A549 (cell line): Measurements from ENCODE around the gene NASP. TPM values are rescaled to one million over a fixed set of nuclear protein-coding genes. Genes with fewer than 3 reads are reported as not detected.

Source experiments
- ATAC-seq, 2 experiments: fragments of 200-7000 bp in 1 of 2; fragments of >200 bp in 1 of 2; cut with Nextera tagmentation in 1 of 2; cut with Tn5 transposase in 1 of 2; 3 replicates each; pipeline versions ENCODE4 v1.8.0 to v1.9.1; 2018 to 2020; ENCODE audit warnings: mild to moderate bottlenecking in 1 of 2, moderate library complexity in 1 of 2
- CTCF ChIA-PET: fragments of 300-600 bp; sonication (Branson Sonifier 250); formaldehyde crosslinking; extraction: SDS; loops from one replicate; lab custom pipeline; 2021; ENCODE audit warnings: antibody characterized with exemption, inconsistent platforms; lab: Yijun Ruan, JAX
- POLR2A ChIA-PET: fragments of 350-600 bp; formaldehyde crosslinking; extraction: SDS; loops from one replicate; lab custom pipeline; 2021; ENCODE audit warnings: antibody characterized with exemption, inconsistent platforms; lab: Yijun Ruan, JAX
- DNase-seq, 2 experiments: peaks; one replicate each; pipeline versions ENCODE4 v3.0.0 to v3.0.0-alpha.2; 2011 to 2016; ENCODE audit warnings: low read depth in 1 of 2, low spot score in 1 of 2
- FAIRE-seq: peaks from 2 replicates; lab custom pipeline; 2011; peaks lifted over from hg19 to GRCh38; lab: Jason Lieb, UNC
- H3K27ac ChIP-seq, 2 experiments: fragments of >200 bp; sonication (Bioruptor Twin); formaldehyde crosslinking; 3 replicates each; pipeline ENCODE4 v1.5.1; 2016 to 2017
- H3K4me1 ChIP-seq: fragments of >200 bp; sonication (Bioruptor Twin); formaldehyde crosslinking; 3 replicates; pipeline ENCODE4 v1.6.1; 2016
- H3K4me2 ChIP-seq: fragments of >200 bp; sonication (Bioruptor Twin); formaldehyde crosslinking; 3 replicates; pipeline ENCODE4 v1.6.1; 2016
- H3K4me3 ChIP-seq: fragments of >200 bp; sonication (Bioruptor Twin); formaldehyde crosslinking; 3 replicates; pipeline ENCODE4 v1.5.1; 2016
- H3K9me3 ChIP-seq: fragments of >200 bp; sonication (Bioruptor Twin); formaldehyde crosslinking; 3 replicates; pipeline ENCODE4 v1.6.1; 2016
- CEBPB ChIP-seq, 2 experiments: fragments of >200 bp in 1 of 2; sonication (Bioruptor Twin) in 1 of 2; formaldehyde crosslinking in 1 of 2; IDR thresholded peaks; 2 replicates each; pipeline ENCODE4 v1.6.1; 2012 to 2016
- CHD2 ChIP-seq: fragments of 150-350 bp; IDR thresholded peaks from 2 replicates; pipeline ENCODE4 v1.6.1; 2014; ENCODE audit warnings: low read length; ENCODE audit not compliant: partially characterized antibody
- CHD4 ChIP-seq: fragments of 200-600 bp; sonication (generic); IDR thresholded peaks from 2 replicates; pipeline ENCODE4 v1.6.1; 2016; ENCODE audit warnings: antibody characterized with exemption, mild to moderate bottlenecking, borderline replicate concordance
- FOSB ChIP-seq: fragments of 250-450 bp; sonication (Bioruptor Pico); IDR thresholded peaks from 2 replicates; pipeline ENCODE4 v1.5.0; 2020; ENCODE audit warnings: mild to moderate bottlenecking, moderate library complexity
- GATA3 ChIP-seq: IDR thresholded peaks from 2 replicates; pipeline ENCODE4 v1.6.1; 2012; ENCODE audit warnings: borderline replicate concordance
- HEYL ChIP-seq: fragments of 250-450 bp; sonication (Bioruptor Pico); IDR thresholded peaks from 2 replicates; pipeline ENCODE4 v1.8.0; 2021; ENCODE audit warnings: mild to moderate bottlenecking, moderate library complexity
- HOXB13 ChIP-seq: fragments of 250-450 bp; sonication (Bioruptor Pico); IDR thresholded peaks from 2 replicates; pipeline ENCODE4 v1.5.0; 2020; ENCODE audit warnings: low read depth, mild to moderate bottlenecking, moderate library complexity
- HOXB5 ChIP-seq: fragments of 250-450 bp; sonication (Bioruptor Pico); IDR thresholded peaks from 2 replicates; pipeline ENCODE4 v1.5.0; 2020; ENCODE audit warnings: mild to moderate bottlenecking, moderate library complexity
- JUN ChIP-seq, 2 experiments: fragments of >200 bp; sonication (Bioruptor Twin); formaldehyde crosslinking; IDR thresholded peaks; 2 replicates in 1 of 2; 3 replicates in 1 of 2; pipeline ENCODE4 v1.6.1; 2016 to 2017
- JUNB ChIP-seq: fragments of >200 bp; sonication (Bioruptor Twin); formaldehyde crosslinking; IDR thresholded peaks from 2 replicates; pipeline ENCODE4 v1.6.1; 2016
- KDM5A ChIP-seq: fragments of 200-600 bp; sonication (generic); IDR thresholded peaks from 2 replicates; pipeline ENCODE4 v1.6.1; 2016; ENCODE audit warnings: antibody characterized with exemption, mild to moderate bottlenecking
- MAFK ChIP-seq: fragments of 450-650 bp; IDR thresholded peaks from 2 replicates; pipeline ENCODE4 v1.6.1; 2014; ENCODE audit not compliant: partially characterized antibody
- NPAS2 ChIP-seq: fragments of 250-450 bp; sonication (Bioruptor Pico); IDR thresholded peaks from 2 replicates; pipeline ENCODE4 v1.8.0; 2022; ENCODE audit warnings: mild to moderate bottlenecking, moderate library complexity, borderline replicate concordance
- NR3C1 ChIP-seq: fragments of >200 bp; sonication (Bioruptor Twin); formaldehyde crosslinking; IDR thresholded peaks from 3 replicates; pipeline ENCODE4 v1.6.1; 2017
- POLR2A ChIP-seq: IDR thresholded peaks from 2 replicates; pipeline ENCODE4 v1.6.1; 2012; ENCODE audit warnings: mild to moderate bottlenecking, low read length
- RARB ChIP-seq: fragments of 250-450 bp; sonication (Bioruptor Pico); IDR thresholded peaks from 2 replicates; pipeline ENCODE4 v1.8.0; 2021; ENCODE audit warnings: mild to moderate bottlenecking, moderate library complexity
- RFX5 ChIP-seq: fragments of 450-650 bp; IDR thresholded peaks from 2 replicates; pipeline ENCODE4 v1.7.1; 2014; ENCODE audit warnings: antibody characterized with exemption, mild to moderate bottlenecking, moderate library complexity
- SMC3 ChIP-seq: fragments of >200 bp; sonication (Bioruptor Twin); formaldehyde crosslinking; IDR thresholded peaks from 3 replicates; pipeline ENCODE4 v1.6.1; 2018; ENCODE audit warnings: inconsistent platforms
- TP53 ChIP-seq: fragments of 250-450 bp; sonication (Bioruptor Pico); IDR thresholded peaks from 2 replicates; pipeline ENCODE4 v1.5.0; 2021; ENCODE audit warnings: mild to moderate bottlenecking, moderate library complexity
- ZC3H11A ChIP-seq: fragments of 450-650 bp; IDR thresholded peaks from 2 replicates; pipeline ENCODE4 v1.6.1; 2014; ENCODE audit warnings: antibody characterized with exemption, mild to moderate bottlenecking
- ZFP36 ChIP-seq: fragments of 450-650 bp; IDR thresholded peaks from 2 replicates; pipeline ENCODE4 v1.6.1; 2014; ENCODE audit warnings: borderline replicate concordance; ENCODE audit not compliant: partially characterized antibody
- ZNF302 ChIP-seq: fragments of 250-450 bp; sonication (Bioruptor Pico); IDR thresholded peaks from 2 replicates; pipeline ENCODE4 v1.9.0; 2021; ENCODE audit warnings: inconsistent platforms, mild to moderate bottlenecking, moderate library complexity
- WGBS: methylation state at CpG from one replicate; pipeline ENCODE4 v1.1.6; 2017; ENCODE audit errors: missing lambda C conversion rate; 5-methylcytosine and 5-hydroxymethylcytosine counted together
- polyA plus RNA-seq, 4 experiments: library from polyadenylated mRNA; depleted of rRNA in 3 of 4; stranded (reverse); fragments of >200 nt; fragmentation: RNase III in 1 of 4; extraction: RNeasy Plus Mini Kit Qiagen cat#74134 plus additional on column Dnase treatment in 1 of 4; gene quantifications; 2 replicates in 3 of 4; 3 replicates in 1 of 4; pipeline ENCODE4 v1.2.3, GENCODE V29; 2011 to 2017
- TF ChIP-seq, protein P1 (sequence below): fragments of >200 bp; sonication (Bioruptor Twin); formaldehyde crosslinking; IDR thresholded peaks from 3 replicates; pipeline ENCODE4 v1.5.1; 2016
- TF ChIP-seq, protein P2 (sequence below): fragments of >200 bp; sonication (Bioruptor Twin); formaldehyde crosslinking; IDR thresholded peaks from 2 replicates; pipeline ENCODE4 v1.6.1; 2016
- TF ChIP-seq, protein P3 (sequence below): IDR thresholded peaks from 2 replicates; pipeline ENCODE4 v1.6.1; 2012
- TF ChIP-seq, protein P4 (sequence below): IDR thresholded peaks from 2 replicates; pipeline ENCODE4 v1.6.1; 2012
- TF ChIP-seq, protein P5 (sequence below): fragments of 250-450 bp; sonication (Bioruptor Pico); IDR thresholded peaks from 2 replicates; pipeline ENCODE4 v1.5.0; 2020; ENCODE audit warnings: low read depth, mild to moderate bottlenecking, moderate library complexity
- TF ChIP-seq, protein P6 (sequence below): fragments of 450-650 bp; IDR thresholded peaks from 2 replicates; pipeline ENCODE4 v1.6.1; 2014; ENCODE audit warnings: antibody characterized with exemption

Gene NASP
- polyA plus RNA-seq, 2 of the 4 experiments (the other 2 are of a cell fraction), result 139 to 272 TPM

DNA sequence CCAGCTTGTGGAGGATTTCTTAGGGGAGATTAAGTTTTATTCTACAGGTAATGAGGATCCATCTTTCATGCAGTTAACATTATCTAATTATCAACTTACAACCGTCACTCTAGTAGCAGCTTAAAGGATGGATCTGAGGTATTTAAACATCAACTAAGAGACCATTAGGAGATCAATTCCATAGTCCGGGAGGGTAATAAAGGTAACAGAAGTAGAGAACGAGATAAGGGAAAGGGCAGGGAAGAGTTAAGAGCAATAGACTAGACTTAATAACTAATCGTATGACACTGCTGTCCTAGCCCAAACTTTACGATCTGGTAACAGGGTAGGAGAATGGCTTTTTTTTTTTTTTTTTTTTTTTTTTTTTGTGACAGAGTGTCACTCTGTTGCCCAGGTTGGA, 59.5 kb downstream of the NASP start (continued):
- TF ChIP-seq GATA3 (no peak), RARB (CRISPR knock-in tag) (no peak)

DNA sequence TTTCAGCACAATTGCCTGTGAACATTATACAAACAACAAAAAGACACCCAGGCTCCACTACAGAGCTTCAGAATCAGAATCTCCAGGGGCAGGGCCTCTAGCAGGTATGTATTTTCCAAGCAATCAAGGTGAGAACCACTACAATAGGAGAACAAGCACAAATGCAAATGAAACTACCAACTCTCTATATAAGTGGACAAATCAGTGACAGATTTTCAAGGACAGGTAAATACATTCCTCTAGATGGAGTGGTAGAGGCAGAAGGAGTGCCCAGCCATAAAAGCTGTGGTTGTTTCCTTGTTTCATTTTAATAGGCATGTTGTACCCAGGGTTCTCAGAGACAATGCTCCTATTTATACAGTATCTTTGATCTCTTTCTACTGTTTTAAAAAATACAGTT, 60.1 kb downstream of the NASP start:
- ChIA-PET CTCF (interaction anchor here (1.7 to 1.8 kb wide), 3 partner anchors 9 to 27 kb away, joined by 4 to 5 read pairs (median 4); no protein-coding TSS in a partner anchor), POLR2A (no interaction called here)
- TF ChIP-seq JUNB (no peak), MAFK (no peak), ZC3H11A (no peak), HEYL (no peak)
- TF ChIP-seq, protein P1, sequence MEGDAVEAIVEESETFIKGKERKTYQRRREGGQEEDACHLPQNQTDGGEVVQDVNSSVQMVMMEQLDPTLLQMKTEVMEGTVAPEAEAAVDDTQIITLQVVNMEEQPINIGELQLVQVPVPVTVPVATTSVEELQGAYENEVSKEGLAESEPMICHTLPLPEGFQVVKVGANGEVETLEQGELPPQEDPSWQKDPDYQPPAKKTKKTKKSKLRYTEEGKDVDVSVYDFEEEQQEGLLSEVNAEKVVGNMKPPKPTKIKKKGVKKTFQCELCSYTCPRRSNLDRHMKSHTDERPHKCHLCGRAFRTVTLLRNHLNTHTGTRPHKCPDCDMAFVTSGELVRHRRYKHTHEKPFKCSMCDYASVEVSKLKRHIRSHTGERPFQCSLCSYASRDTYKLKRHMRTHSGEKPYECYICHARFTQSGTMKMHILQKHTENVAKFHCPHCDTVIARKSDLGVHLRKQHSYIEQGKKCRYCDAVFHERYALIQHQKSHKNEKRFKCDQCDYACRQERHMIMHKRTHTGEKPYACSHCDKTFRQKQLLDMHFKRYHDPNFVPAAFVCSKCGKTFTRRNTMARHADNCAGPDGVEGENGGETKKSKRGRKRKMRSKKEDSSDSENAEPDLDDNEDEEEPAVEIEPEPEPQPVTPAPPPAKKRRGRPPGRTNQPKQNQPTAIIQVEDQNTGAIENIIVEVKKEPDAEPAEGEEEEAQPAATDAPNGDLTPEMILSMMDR, result 0 out of 3 replicates have a peak, but pooled peaks have one; percentile 15
- TF ChIP-seq, protein P2, sequence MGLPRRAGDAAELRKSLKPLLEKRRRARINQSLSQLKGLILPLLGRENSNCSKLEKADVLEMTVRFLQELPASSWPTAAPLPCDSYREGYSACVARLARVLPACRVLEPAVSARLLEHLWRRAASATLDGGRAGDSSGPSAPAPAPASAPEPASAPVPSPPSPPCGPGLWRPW, result no peak
- TF ChIP-seq, protein P3, sequence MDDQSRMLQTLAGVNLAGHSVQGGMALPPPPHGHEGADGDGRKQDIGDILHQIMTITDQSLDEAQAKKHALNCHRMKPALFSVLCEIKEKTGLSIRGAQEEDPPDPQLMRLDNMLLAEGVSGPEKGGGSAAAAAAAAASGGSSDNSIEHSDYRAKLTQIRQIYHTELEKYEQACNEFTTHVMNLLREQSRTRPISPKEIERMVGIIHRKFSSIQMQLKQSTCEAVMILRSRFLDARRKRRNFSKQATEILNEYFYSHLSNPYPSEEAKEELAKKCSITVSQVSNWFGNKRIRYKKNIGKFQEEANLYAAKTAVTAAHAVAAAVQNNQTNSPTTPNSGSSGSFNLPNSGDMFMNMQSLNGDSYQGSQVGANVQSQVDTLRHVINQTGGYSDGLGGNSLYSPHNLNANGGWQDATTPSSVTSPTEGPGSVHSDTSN, result no peak
- TF ChIP-seq, protein P4, sequence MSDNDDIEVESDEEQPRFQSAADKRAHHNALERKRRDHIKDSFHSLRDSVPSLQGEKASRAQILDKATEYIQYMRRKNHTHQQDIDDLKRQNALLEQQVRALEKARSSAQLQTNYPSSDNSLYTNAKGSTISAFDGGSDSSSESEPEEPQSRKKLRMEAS, result no peak
- DNase-seq, result peak in 1 of 2 experiments; percentile 21
- Histone ChIP-seq H3K4me1 (peaks cover 7% of the 10 kb centered on the region; the same call in 1 of the 3 replicates), H3K9me3 (no peaks in the 10 kb centered on the region), H3K4me2 (no peak overlapping the region), H3K4me3 (no peak overlapping the region), H3K27ac (no peak overlapping the region)
- peak; percentile 70 to 77; a peak in 4 of 6 replicates for ATAC-seq
- FAIRE-seq, result no peak

DNA sequence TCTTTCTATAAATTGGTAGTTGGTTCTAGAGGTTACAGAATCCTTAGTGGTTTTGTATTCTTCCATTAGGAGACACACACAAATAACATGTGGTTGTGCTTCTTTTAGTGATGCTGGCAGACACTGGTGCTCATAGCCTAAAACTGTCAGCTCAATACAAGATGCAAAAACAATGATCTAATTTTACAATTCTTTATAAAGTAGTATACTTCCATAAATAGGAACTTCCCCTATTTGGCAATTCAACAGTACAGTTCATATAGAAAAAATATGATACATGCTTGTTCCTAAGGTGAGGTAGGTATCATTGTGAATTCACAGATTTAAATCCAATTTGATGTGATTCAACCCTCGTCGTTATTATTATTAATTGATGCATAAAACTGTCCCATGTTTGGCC, 60.8 kb downstream of the NASP start:
- peaks cover 7% of the 10 kb centered on the region; the same call in 1 of the 3 replicates for H3K4me1 ChIP-seq
- H3K27ac ChIP-seq, result no peak overlapping the region
- POLR2A ChIA-PET, result no interaction called here
- no peak overlapping the region for H3K4me2 ChIP-seq
- DNase-seq (no peak), FAIRE-seq (no peak), ATAC-seq (no peak)
- no peaks in the 10 kb centered on the region for H3K9me3 ChIP-seq
- WGBS, result 97% methylated on average over 2 of the region's 2 CpGs
- TF ChIP-seq FOSB (CRISPR knock-in tag), result no peak
- TF ChIP-seq NR3C1, result no peak
- no peak for TF ChIP-seq CEBPB (IDR thresholded peaks at IDR 0.05)
- TF ChIP-seq SMC3, result no peak
- TF ChIP-seq CHD4, result no peak
- no peak for TF ChIP-seq ZC3H11A
- TF ChIP-seq HOXB5 (CRISPR knock-in tag), result no peak
- TF ChIP-seq, protein P5, sequence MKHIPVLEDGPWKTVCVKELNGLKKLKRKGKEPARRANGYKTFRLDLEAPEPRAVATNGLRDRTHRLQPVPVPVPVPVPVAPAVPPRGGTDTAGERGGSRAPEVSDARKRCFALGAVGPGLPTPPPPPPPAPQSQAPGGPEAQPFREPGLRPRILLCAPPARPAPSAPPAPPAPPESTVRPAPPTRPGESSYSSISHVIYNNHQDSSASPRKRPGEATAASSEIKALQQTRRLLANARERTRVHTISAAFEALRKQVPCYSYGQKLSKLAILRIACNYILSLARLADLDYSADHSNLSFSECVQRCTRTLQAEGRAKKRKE (CRISPR knock-in tag), result no peak
- TF ChIP-seq JUN (IDR thresholded peaks at IDR 0.05), result no peak
- no peak for TF ChIP-seq RFX5
- TF ChIP-seq KDM5A, result no peak
- no peak for TF ChIP-seq HOXB13 (CRISPR knock-in tag)
- no peak for TF ChIP-seq NPAS2 (CRISPR knock-in tag)
- TF ChIP-seq ZNF302 (CRISPR knock-in tag), result no peak
- TF ChIP-seq POLR2A, result no peak
- no peak for TF ChIP-seq CHD2
- TF ChIP-seq TP53 (CRISPR knock-in tag), result no peak
- TF ChIP-seq, protein P6, sequence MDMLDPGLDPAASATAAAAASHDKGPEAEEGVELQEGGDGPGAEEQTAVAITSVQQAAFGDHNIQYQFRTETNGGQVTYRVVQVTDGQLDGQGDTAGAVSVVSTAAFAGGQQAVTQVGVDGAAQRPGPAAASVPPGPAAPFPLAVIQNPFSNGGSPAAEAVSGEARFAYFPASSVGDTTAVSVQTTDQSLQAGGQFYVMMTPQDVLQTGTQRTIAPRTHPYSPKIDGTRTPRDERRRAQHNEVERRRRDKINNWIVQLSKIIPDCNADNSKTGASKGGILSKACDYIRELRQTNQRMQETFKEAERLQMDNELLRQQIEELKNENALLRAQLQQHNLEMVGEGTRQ, result no peak
- no peak for TF ChIP-seq GATA3
- no peak for TF ChIP-seq ZFP36
- H3K4me3 ChIP-seq, result no peak overlapping the region
- CTCF ChIA-PET, result interaction anchor here (1.6 to 1.8 kb wide), 4 partner anchors 9 to 237 kb away, joined by 4 to 5 read pairs (median 4); no protein-coding TSS in a partner anchor
